Smooth muscle cell (in vitro differentiated cells): ENCODE measurements around the gene TMEM144. TPM values are rescaled to one million over a fixed set of nuclear protein-coding genes. Genes with fewer than 3 reads are reported as not detected.

Experiments
- DNase-seq: peaks from one replicate; lab custom pipeline; 2025; ENCODE audit not compliant: unreplicated experiment; lab: John Stamatoyannopoulos, UW
- H2AFZ ChIP-seq: fragments of 200-600 bp; sonication (generic); 2 replicates; pipeline ENCODE4 v1.6.0; 2016; ENCODE audit warnings: antibody characterized with exemption, low read depth, mild to moderate bottlenecking
- H3F3A ChIP-seq: fragments of 200-600 bp; sonication (generic); 2 replicates; pipeline ENCODE4 v1.6.0; 2017; ENCODE audit warnings: antibody characterized with exemption, low read depth
- H3K27ac ChIP-seq: fragments of 200-600 bp; sonication (generic); 2 replicates; pipeline ENCODE4 v1.5.1; 2016; ENCODE audit warnings: low read depth, mild to moderate bottlenecking
- H3K27me3 ChIP-seq: fragments of 200-600 bp; sonication (generic); 2 replicates; pipeline ENCODE4 v1.6.1; 2016; ENCODE audit warnings: low read depth, mild to moderate bottlenecking
- H3K36me3 ChIP-seq: fragments of 200-600 bp; sonication (generic); 2 replicates; pipeline ENCODE4 v1.5.1; 2016; ENCODE audit warnings: low read depth
- H3K4me1 ChIP-seq: fragments of 200-600 bp; sonication (generic); 2 replicates; pipeline ENCODE4 v1.5.1; 2016; ENCODE audit warnings: low read depth
- H3K4me2 ChIP-seq: fragments of 200-600 bp; sonication (generic); 2 replicates; pipeline ENCODE4 v1.6.0; 2016; ENCODE audit warnings: mild to moderate bottlenecking
- H3K4me3 ChIP-seq: fragments of 200-600 bp; sonication (generic); 2 replicates; pipeline ENCODE4 v1.5.1; 2016; ENCODE audit warnings: mild to moderate bottlenecking
- H3K79me2 ChIP-seq: fragments of 200-600 bp; sonication (generic); 2 replicates; pipeline ENCODE4 v1.6.0; 2016; ENCODE audit warnings: low read depth, mild to moderate bottlenecking
- H3K9ac ChIP-seq: fragments of 200-600 bp; sonication (generic); 2 replicates; pipeline ENCODE4 v1.6.0; 2016; ENCODE audit warnings: low read depth
- H3K9me3 ChIP-seq: fragments of 200-600 bp; sonication (generic); replicated peaks from 2 replicates; pipeline ENCODE4 v1.5.1; 2016; ENCODE audit warnings: low read depth
- H4K20me1 ChIP-seq: fragments of 200-600 bp; sonication (generic); 2 replicates; pipeline ENCODE4 v1.6.0; 2016; ENCODE audit warnings: low read depth
- WGBS: methylation state at CpG from one replicate; pipeline ENCODE4 v1.1.7; 2016; ENCODE audit warnings: low lambda C conversion rate; 5-methylcytosine and 5-hydroxymethylcytosine counted together
- polyA plus RNA-seq: library from polyadenylated mRNA; unstranded; fragments of >200 nt; fragmentation: Nextera tagmentation; extraction: Ambion mirVana; gene quantifications from 2 replicates; pipeline ENCODE4 v1.2.1, GENCODE V29; 2016
- total RNA-seq: library from RNA; depleted of rRNA; stranded (reverse); fragments of >200 nt; gene quantifications from 2 replicates; pipeline ENCODE4 v1.2.3, GENCODE V29; 2014
- TF ChIP-seq, protein P1 (sequence below): fragments of 200-600 bp; sonication (generic); IDR thresholded peaks from 2 replicates; pipeline ENCODE4 v1.5.1; 2017; ENCODE audit warnings: borderline replicate concordance, mild to moderate bottlenecking, antibody characterized with exemption; ENCODE audit not compliant: insufficient read depth, poor library complexity, severe bottlenecking

TMEM144 gene
- total and polyA plus RNA-seq, 2 experiments from 2014 or later = 0.48 to 4.4 TPM

DNA sequence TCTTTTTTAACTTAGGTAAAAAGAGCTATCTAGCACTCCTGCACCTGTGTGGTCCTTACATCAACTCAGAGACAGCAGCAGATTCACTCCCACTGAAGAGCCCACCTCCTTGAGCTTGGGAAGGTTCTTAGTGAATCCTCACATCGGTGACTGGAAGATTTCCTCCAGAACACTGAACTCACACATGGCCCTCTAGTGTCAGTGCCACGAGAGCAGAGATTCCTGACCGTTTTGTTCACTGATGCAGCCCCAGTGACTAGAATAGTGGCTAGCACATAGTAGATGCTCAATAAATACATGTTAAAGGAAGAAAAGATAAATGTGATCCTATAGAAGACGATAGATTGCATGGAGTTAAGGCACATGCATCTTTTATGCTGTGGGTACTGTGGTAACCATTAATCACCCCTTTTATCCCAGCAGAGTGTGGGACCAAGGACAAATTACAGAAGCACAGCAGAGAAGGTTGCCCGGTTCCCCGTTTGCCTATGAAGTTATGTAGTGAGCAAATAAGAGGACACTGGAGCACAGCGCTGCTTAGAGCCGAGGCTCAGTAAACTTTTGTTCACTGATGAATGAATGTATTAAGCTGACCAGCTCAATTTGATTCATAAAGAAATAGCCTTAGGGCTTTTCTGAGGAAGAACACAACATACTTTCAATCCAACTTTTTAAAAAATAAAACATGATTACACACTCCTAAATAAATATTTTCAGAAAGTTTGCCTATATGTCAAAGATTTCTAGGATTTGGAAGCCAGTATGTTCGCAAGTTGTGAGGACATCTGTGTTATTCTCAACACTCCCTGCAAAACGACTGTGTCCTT is 46.1 kb upstream of the TMEM144 start:
- H3K79me2 ChIP-seq = peaks cover 47% of the 10 kb centered on the region

DNA sequence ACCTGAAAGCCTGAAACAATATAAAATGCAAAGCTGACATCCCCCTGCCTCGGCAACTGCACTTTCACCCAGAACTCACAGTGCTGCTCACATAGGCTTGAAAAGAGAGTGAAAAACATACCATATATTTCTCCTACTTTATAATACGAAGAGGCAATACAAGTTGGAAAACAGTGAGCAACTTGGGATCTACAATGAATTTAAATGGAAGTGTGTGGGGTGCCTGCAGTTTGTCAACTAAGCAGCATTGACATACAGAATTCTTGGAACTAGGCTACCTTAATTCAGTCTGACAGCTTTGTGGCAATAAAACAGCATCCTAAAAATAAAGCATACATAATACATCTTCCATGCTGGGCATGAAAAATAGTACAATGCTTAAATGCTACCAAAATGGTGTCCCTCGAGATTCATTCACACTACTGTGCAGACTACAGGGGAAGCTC is 45.5 kb upstream of the TMEM144 start:
- Histone ChIP-seq H3K4me3 (peak overlapping the region; percentile 16), H3K79me2 (peaks cover 49% of the 10 kb centered on the region), H4K20me1 (no peaks in the 10 kb centered on the region), H3K9me3 (no peaks in the 10 kb centered on the region), H3K27me3 (no peaks in the 10 kb centered on the region), H3K27ac (peak overlapping the region; percentile 38), H3K4me2 (peak overlapping the region; percentile 86), H3K4me1 (no peaks in the 10 kb centered on the region), H3K9ac (peak overlapping the region; percentile 1), H3K36me3 (no peaks in the 10 kb centered on the region), H3F3A (peaks cover 17% of the 10 kb centered on the region), H2AFZ (no peak overlapping the region)
- TF ChIP-seq, protein P1, sequence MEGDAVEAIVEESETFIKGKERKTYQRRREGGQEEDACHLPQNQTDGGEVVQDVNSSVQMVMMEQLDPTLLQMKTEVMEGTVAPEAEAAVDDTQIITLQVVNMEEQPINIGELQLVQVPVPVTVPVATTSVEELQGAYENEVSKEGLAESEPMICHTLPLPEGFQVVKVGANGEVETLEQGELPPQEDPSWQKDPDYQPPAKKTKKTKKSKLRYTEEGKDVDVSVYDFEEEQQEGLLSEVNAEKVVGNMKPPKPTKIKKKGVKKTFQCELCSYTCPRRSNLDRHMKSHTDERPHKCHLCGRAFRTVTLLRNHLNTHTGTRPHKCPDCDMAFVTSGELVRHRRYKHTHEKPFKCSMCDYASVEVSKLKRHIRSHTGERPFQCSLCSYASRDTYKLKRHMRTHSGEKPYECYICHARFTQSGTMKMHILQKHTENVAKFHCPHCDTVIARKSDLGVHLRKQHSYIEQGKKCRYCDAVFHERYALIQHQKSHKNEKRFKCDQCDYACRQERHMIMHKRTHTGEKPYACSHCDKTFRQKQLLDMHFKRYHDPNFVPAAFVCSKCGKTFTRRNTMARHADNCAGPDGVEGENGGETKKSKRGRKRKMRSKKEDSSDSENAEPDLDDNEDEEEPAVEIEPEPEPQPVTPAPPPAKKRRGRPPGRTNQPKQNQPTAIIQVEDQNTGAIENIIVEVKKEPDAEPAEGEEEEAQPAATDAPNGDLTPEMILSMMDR = no peak
- DNase-seq = no peak
- WGBS = 77% methylated on average over 3 of the region's 3 CpGs

More for the DNA sequence above, 46.1 kb upstream of the TMEM144 start:
- TF ChIP-seq, protein P1 = no peak
- peak overlapping the region; percentile 38 for H3K27ac ChIP-seq
- H3K9ac ChIP-seq = peak overlapping the region; percentile 1
- no peaks in the 10 kb centered on the region for H3K27me3 ChIP-seq
- H3K9me3 ChIP-seq = no peaks in the 10 kb centered on the region
- no peaks in the 10 kb centered on the region for H3K36me3 ChIP-seq
- peak overlapping the region; percentile 16 for H3K4me3 ChIP-seq
- no peak for DNase-seq
- H4K20me1 ChIP-seq = no peaks in the 10 kb centered on the region
- H3F3A ChIP-seq = peaks cover 23% of the 10 kb centered on the region
- H2AFZ ChIP-seq = no peak overlapping the region
- 70% methylated on average over 10 of the region's 10 CpGs for WGBS
- peak overlapping the region; percentile 86 for H3K4me2 ChIP-seq
- H3K4me1 ChIP-seq = peaks cover 3% of the 10 kb centered on the region

DNA sequence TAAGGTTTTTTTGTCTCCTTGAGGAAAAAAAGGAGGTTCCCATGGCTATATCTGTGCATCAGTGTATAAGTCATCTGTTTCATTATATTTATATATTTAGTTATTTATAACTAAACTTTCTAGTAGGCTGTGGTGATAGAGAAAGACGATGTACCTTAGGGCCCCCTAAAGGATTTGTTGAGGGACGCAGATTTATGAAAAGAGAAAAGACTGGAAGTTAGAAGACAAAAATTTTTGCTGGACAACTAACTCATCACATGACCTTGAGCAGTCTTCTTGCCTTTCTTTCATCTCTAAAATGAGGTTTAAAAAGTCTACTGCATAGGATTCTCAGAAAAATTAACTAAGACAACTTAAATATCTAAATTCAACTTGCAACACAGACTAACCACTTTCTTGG is 43.6 kb upstream of the TMEM144 start:
- Histone ChIP-seq H3K4me3 (peak overlapping the region; percentile 51), H3K4me1 (no peaks in the 10 kb centered on the region), H3K9me3 (no peaks in the 10 kb centered on the region), H3K79me2 (peaks cover 57% of the 10 kb centered on the region), H2AFZ (no peak overlapping the region), H3K4me2 (peak overlapping the region; percentile 86), H3K36me3 (no peaks in the 10 kb centered on the region), H3K27me3 (no peaks in the 10 kb centered on the region), H4K20me1 (no peaks in the 10 kb centered on the region), H3K9ac (no peak overlapping the region), H3F3A (peaks cover 8% of the 10 kb centered on the region), H3K27ac (no peak overlapping the region)
- no peak for DNase-seq
- TF ChIP-seq, protein P1 = no peak
- 66% methylated on average over 2 of the region's 2 CpGs for WGBS

DNA sequence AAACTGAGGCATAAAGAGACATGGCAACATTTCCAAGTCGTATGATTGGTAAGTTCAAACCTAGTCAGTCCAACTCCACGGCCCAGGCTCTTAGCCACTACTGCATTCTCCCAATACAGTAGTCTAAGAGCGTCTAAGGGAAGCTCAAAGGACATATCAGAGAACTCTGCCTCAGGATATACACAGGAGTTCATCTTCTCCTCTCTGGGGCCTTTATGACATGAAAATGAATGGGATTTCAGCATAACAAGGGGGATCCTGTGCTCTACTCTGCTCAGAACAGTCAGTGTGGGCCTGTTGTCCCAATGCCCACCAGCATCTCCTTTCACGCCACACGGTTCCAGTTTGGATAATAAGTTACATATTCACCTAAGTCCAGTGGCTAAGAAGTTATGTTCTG is 41.7 kb upstream of the TMEM144 start:
- Histone ChIP-seq H3K9ac (no peak overlapping the region), H3K36me3 (no peaks in the 10 kb centered on the region), H3K27ac (no peak overlapping the region), H4K20me1 (no peaks in the 10 kb centered on the region), H3K27me3 (no peaks in the 10 kb centered on the region), H3K79me2 (peaks cover 57% of the 10 kb centered on the region), H3K9me3 (no peaks in the 10 kb centered on the region), H3K4me3 (peak overlapping the region; percentile 51), H3K4me1 (peaks cover 3% of the 10 kb centered on the region), H3F3A (no peaks in the 10 kb centered on the region), H3K4me2 (peak overlapping the region; percentile 86), H2AFZ (no peak overlapping the region)
- TF ChIP-seq, protein P1 = no peak
- WGBS = 93% methylated on average over 5 of the region's 5 CpGs
- DNase-seq = no peak
